Panc1 (cell line): Measurements from ENCODE around the gene CHMP5. TPM values are rescaled to one million over a fixed set of nuclear protein-coding genes. Genes with fewer than 3 reads are reported as not detected.

Experiments
- ATAC-seq: fragments of 200-7000 bp; cut with Tn5 transposase; 2 replicates; pipeline ENCODE4 v1.9.1; 2020; ENCODE audit warnings: mild to moderate bottlenecking, moderate library complexity
- BruUV-seq: library from RNA; stranded (reverse); fragments of 400-500 nt; replicated peaks from 2 replicates; lab custom pipeline; 2021; lab: Mats Ljungman, UMichigan
- CTCF ChIA-PET: fragments of 300-600 bp; sonication (Branson Sonifier 250); formaldehyde crosslinking; loops from one replicate; lab custom pipeline; 2022; ENCODE audit warnings: antibody characterized with exemption; lab: Charles Lee
- POLR2A ChIA-PET: fragments of 300-600 bp; sonication (Branson Sonifier 250); formaldehyde crosslinking; loops from one replicate; lab custom pipeline; 2022; ENCODE audit warnings: antibody characterized with exemption; lab: Charles Lee
- DNase-seq: peaks from one replicate; pipeline ENCODE4 v3.0.0-alpha.2; 2010; ENCODE audit warnings: low read depth, low spot score
- H3K27ac ChIP-seq: 2 replicates; pipeline ENCODE4 v1.5.1; 2011; ENCODE audit warnings: mild to moderate bottlenecking, low read length, inconsistent platforms
- H3K27me3 ChIP-seq: fragments of 200-500 bp; sonication (Bioruptor generic); 2 replicates; pipeline ENCODE4 v1.6.0; 2014; ENCODE audit warnings: low read length, inconsistent platforms; ENCODE audit not compliant: control insufficient read depth, insufficient read depth
- H3K36me3 ChIP-seq: fragments of 200-500 bp; sonication (Bioruptor generic); 2 replicates; pipeline ENCODE4 v1.5.1; 2014; ENCODE audit warnings: inconsistent platforms, mild to moderate bottlenecking, low read length, moderate library complexity; ENCODE audit not compliant: control insufficient read depth, insufficient read depth
- H3K4me1 ChIP-seq: 2 replicates; pipeline ENCODE4 v1.5.1; 2011; ENCODE audit warnings: inconsistent platforms, mild to moderate bottlenecking, low read length, moderate library complexity; ENCODE audit not compliant: control insufficient read depth, insufficient read depth
- H3K4me3 ChIP-seq, 2 experiments: 2 replicates each; pipeline ENCODE4 v1.5.1; 2011 to 2012; ENCODE audit warnings: low read depth in 2 of 2, low read length in 2 of 2, mild to moderate bottlenecking in 2 of 2, inconsistent platforms in 1 of 2, moderate library complexity in 1 of 2
- H3K9me3 ChIP-seq: fragments of 200-500 bp; sonication (Bioruptor generic); 2 replicates; pipeline ENCODE4 v1.5.1; 2014; ENCODE audit warnings: low read depth, mild to moderate bottlenecking, inconsistent platforms, low read length, moderate library complexity; ENCODE audit not compliant: control insufficient read depth, insufficient read depth
- POLR2AphosphoS5 ChIP-seq: IDR thresholded peaks from 2 replicates; pipeline ENCODE4 v1.6.1; 2012; ENCODE audit warnings: mild to moderate bottlenecking, low read depth, low read length, moderate library complexity
- SIN3A ChIP-seq: IDR thresholded peaks from 2 replicates; pipeline ENCODE4 v1.6.1; 2012; ENCODE audit warnings: low read depth, mild to moderate bottlenecking, low read length, moderate library complexity, borderline replicate concordance; ENCODE audit not compliant: insufficient read depth
- TCF7L2 ChIP-seq: IDR thresholded peaks from 2 replicates; pipeline ENCODE4 v1.6.1; 2011; ENCODE audit warnings: mild to moderate bottlenecking, low read depth, low read length, inconsistent platforms
- in situ Hi-C: cut with HindIII; loops from 2 replicates; pipeline ENCODE4 v1.10.0; 2016; ENCODE audit warnings: low sequenced_read_pairs, low pct_unique_long_range_greater_than_20kb
- intact Hi-C: fragments of 100-400 bp; cut with micrococcal nuclease; formaldehyde crosslinking; loops from one replicate; pipeline ENCODE4 v1.10.0; 2022; ENCODE audit not compliant: unreplicated experiment
- total RNA-seq: library from RNA; stranded (reverse); gene quantifications from one replicate; pipeline ENCODE4 v1.2.1, GENCODE V29; 2021; ENCODE audit not compliant: unreplicated experiment
- TF ChIP-seq, protein P1 (sequence below), 2 experiments: IDR thresholded peaks; 2 replicates each; pipeline ENCODE4 v1.6.1; 2011 to 2012; ENCODE audit warnings: low read depth in 2 of 2, control low read depth in 1 of 2, low read length in 1 of 2, mild to moderate bottlenecking in 1 of 2, moderate library complexity in 1 of 2; ENCODE audit not compliant: insufficient read depth in 1 of 2
- TF ChIP-seq, protein P2 (sequence below): fragments of 450-650 bp; IDR thresholded peaks from 2 replicates; pipeline ENCODE4 v1.5.1; 2017; ENCODE audit warnings: mild to moderate bottlenecking

The CHMP5 gene
- total RNA-seq, 1 experiment from 2014 or later: 74.5 TPM

DNA sequence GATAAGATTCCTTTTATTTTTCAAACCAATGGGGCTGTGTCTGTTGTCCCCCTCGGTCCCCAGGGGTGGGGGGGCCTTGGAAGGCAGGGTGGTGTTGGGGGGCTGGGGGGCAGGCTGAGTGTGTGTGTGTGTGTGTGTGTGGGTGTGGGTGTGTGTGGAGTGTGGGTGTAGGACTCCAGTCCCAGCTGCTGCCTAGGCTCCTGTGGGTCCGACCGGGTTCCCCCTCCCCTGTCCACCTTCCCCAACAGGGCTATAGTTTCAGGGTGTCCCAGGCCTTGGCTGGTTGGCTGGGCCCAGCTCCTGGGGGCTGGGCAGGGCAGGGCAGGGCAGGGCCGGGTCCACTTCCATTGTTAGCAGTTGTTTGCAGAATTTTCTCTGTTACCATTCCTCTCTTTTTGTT is 23.4 kb downstream of the CHMP5 start:
- peaks cover under 1% of the 10 kb centered on the region; the same call in 1 of the 2 replicates for H3K36me3 ChIP-seq
- peaks cover 30% of the 10 kb centered on the region for H3K4me1 ChIP-seq
- ChIA-PET POLR2A (no interaction called here), CTCF (interaction anchor here (0.8 kb wide), 1 partner anchor 16 kb away, joined by 3 read pairs; no protein-coding TSS in a partner anchor)
- no TSS peak for BruUV-seq
- ATAC-seq (no peak), DNase-seq (no peak)
- TF ChIP-seq TCF7L2: no peak
- TF ChIP-seq, protein P1, sequence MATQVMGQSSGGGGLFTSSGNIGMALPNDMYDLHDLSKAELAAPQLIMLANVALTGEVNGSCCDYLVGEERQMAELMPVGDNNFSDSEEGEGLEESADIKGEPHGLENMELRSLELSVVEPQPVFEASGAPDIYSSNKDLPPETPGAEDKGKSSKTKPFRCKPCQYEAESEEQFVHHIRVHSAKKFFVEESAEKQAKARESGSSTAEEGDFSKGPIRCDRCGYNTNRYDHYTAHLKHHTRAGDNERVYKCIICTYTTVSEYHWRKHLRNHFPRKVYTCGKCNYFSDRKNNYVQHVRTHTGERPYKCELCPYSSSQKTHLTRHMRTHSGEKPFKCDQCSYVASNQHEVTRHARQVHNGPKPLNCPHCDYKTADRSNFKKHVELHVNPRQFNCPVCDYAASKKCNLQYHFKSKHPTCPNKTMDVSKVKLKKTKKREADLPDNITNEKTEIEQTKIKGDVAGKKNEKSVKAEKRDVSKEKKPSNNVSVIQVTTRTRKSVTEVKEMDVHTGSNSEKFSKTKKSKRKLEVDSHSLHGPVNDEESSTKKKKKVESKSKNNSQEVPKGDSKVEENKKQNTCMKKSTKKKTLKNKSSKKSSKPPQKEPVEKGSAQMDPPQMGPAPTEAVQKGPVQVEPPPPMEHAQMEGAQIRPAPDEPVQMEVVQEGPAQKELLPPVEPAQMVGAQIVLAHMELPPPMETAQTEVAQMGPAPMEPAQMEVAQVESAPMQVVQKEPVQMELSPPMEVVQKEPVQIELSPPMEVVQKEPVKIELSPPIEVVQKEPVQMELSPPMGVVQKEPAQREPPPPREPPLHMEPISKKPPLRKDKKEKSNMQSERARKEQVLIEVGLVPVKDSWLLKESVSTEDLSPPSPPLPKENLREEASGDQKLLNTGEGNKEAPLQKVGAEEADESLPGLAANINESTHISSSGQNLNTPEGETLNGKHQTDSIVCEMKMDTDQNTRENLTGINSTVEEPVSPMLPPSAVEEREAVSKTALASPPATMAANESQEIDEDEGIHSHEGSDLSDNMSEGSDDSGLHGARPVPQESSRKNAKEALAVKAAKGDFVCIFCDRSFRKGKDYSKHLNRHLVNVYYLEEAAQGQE (IDR thresholded peaks at IDR 0.05; ENCODE audit: insufficient read depth in 1 of 2, low read depth in 2 of 2, low read length in 1 of 2): no peak
- TF ChIP-seq POLR2AphosphoS5: no peak
- TF ChIP-seq SIN3A: no peak
- TF ChIP-seq, protein P2, sequence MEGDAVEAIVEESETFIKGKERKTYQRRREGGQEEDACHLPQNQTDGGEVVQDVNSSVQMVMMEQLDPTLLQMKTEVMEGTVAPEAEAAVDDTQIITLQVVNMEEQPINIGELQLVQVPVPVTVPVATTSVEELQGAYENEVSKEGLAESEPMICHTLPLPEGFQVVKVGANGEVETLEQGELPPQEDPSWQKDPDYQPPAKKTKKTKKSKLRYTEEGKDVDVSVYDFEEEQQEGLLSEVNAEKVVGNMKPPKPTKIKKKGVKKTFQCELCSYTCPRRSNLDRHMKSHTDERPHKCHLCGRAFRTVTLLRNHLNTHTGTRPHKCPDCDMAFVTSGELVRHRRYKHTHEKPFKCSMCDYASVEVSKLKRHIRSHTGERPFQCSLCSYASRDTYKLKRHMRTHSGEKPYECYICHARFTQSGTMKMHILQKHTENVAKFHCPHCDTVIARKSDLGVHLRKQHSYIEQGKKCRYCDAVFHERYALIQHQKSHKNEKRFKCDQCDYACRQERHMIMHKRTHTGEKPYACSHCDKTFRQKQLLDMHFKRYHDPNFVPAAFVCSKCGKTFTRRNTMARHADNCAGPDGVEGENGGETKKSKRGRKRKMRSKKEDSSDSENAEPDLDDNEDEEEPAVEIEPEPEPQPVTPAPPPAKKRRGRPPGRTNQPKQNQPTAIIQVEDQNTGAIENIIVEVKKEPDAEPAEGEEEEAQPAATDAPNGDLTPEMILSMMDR: no peak
- no peaks in the 10 kb centered on the region for H3K9me3 ChIP-seq
- no peak overlapping the region for H3K27ac ChIP-seq
- no peak overlapping the region for H3K4me3 ChIP-seq
- intact Hi-C loops (no loop called here), in situ Hi-C loops (no loop called here)
- no peaks in the 10 kb centered on the region for H3K27me3 ChIP-seq

GRCh38 chr9:33288828-33289483 is 24.1 kb downstream of the CHMP5 start:
- Histone ChIP-seq H3K4me3 (no peak overlapping the region; a peak in 1 of 4 replicates), H3K9me3 (no peaks in the 10 kb centered on the region), H3K4me1 (peaks cover 30% of the 10 kb centered on the region), H3K27me3 (no peaks in the 10 kb centered on the region), H3K36me3 (peaks cover 7% of the 10 kb centered on the region; the same call in 1 of the 2 replicates), H3K27ac (peak overlapping the region; percentile 24; the same call in 1 of the 2 replicates)
- ChIA-PET CTCF (no interaction called here), POLR2A (no interaction called here)
- in situ Hi-C loops: no loop called here
- TF ChIP-seq, protein P1 (IDR thresholded peaks at IDR 0.05; ENCODE audit: insufficient read depth in 1 of 2, low read depth in 2 of 2, low read length in 1 of 2): no peak
- TF ChIP-seq, protein P2: no peak
- TF ChIP-seq TCF7L2 (no peak), SIN3A (no peak), POLR2AphosphoS5 (no peak; the same call in 1 of the 2 replicates)
- no TSS peak for BruUV-seq
- DNase-seq: no peak
- intact Hi-C loops: no loop called here
- ATAC-seq: no peak
